ENCODE measurements around the gene PPM1J.

Gene PPM1J

GRCh38 chr1:112675728-112676381, 39.3 kb downstream of the PPM1J start:
- peak overlapping the region; percentile 98 for H3K4me3 ChIP-seq (ENCODE audit: low read length)
- no peaks in the 10 kb centered on the region for H3K79me2 ChIP-seq (ENCODE audit: low read length)
- H3K9ac ChIP-seq (ENCODE audit: low read length): peak overlapping the region; percentile 90
- H4K20me1 ChIP-seq (ENCODE audit: insufficient read depth, low read length): no peaks in the 10 kb centered on the region
- H3K9me3 ChIP-seq (ENCODE audit: insufficient read depth, low read length): no peaks in the 10 kb centered on the region
- peaks cover 20% of the 10 kb centered on the region for H3K4me1 ChIP-seq (ENCODE audit: low read length)
- H3K36me3 ChIP-seq (replicated peaks; ENCODE audit: low read depth, low read length): no peaks in the 10 kb centered on the region
- no peaks in the 10 kb centered on the region for H3K27me3 ChIP-seq (ENCODE audit: low read depth, low read length)
- H3K4me2 ChIP-seq (ENCODE audit: low read length): peak overlapping the region; percentile 99
- no peak overlapping the region for H3K27ac ChIP-seq (ENCODE audit: low read length)
- peak overlapping the region; percentile 11; the same call in 1 of the 2 replicates for H2AFZ ChIP-seq (ENCODE audit: low read depth, low read length)
- TF ChIP-seq CTCF (IDR thresholded peaks at IDR 0.05; ENCODE audit: low read depth, low read length) (no peak), EZH2phosphoT487 (IDR thresholded peaks at IDR 0.05; ENCODE audit: low read depth) (no peak)

GRCh38 chr1:112674986-112675727, 40.0 kb downstream of the PPM1J start:
- no peaks in the 10 kb centered on the region for H3K79me2 ChIP-seq (ENCODE audit: low read length)
- no peaks in the 10 kb centered on the region for H3K9me3 ChIP-seq (ENCODE audit: insufficient read depth, low read length)
- peak overlapping the region; percentile 39; the same call in 1 of the 2 replicates for H2AFZ ChIP-seq (ENCODE audit: low read depth, low read length)
- peak overlapping the region; percentile 98 for H3K4me3 ChIP-seq (ENCODE audit: low read length)
- no peak for TF ChIP-seq EZH2phosphoT487 (IDR thresholded peaks at IDR 0.05; ENCODE audit: low read depth)
- no peak for TF ChIP-seq CTCF (IDR thresholded peaks at IDR 0.05; ENCODE audit: low read depth, low read length)
- H3K36me3 ChIP-seq (replicated peaks; ENCODE audit: low read depth, low read length): no peaks in the 10 kb centered on the region
- no peaks in the 10 kb centered on the region for H3K27me3 ChIP-seq (ENCODE audit: low read depth, low read length)
- peak overlapping the region; percentile 99 for H3K4me2 ChIP-seq (ENCODE audit: low read length)
- H3K27ac ChIP-seq (ENCODE audit: low read length): peak overlapping the region; percentile 41
- H3K9ac ChIP-seq (ENCODE audit: low read length): peak overlapping the region; percentile 90
- H4K20me1 ChIP-seq (ENCODE audit: insufficient read depth, low read length): no peaks in the 10 kb centered on the region
- peaks cover 20% of the 10 kb centered on the region for H3K4me1 ChIP-seq (ENCODE audit: low read length)

- H3K36me3 ChIP-seq (replicated peaks; ENCODE audit: low read depth, low read length): peaks cover 3% of the 10 kb centered on the region
- H3K4me3 ChIP-seq (ENCODE audit: low read length): peak within 1 kb of the TSS; percentile 98
- H3K79me2 ChIP-seq (ENCODE audit: low read length): no peaks in the 10 kb centered on the region
- peak within 1 kb of the TSS; percentile 39 for H2AFZ ChIP-seq (ENCODE audit: low read depth, low read length)
- peak within 1 kb of the TSS; percentile 99 for H3K4me2 ChIP-seq (ENCODE audit: low read length)
- no peaks in the 10 kb centered on the region for H3K9me3 ChIP-seq (ENCODE audit: insufficient read depth, low read length)
- peak within 1 kb of the TSS; percentile 90 for H3K9ac ChIP-seq (ENCODE audit: low read length)
- TF ChIP-seq EZH2phosphoT487 (IDR thresholded peaks at IDR 0.05; ENCODE audit: low read depth) (no peak), CTCF (IDR thresholded peaks at IDR 0.05; ENCODE audit: low read depth, low read length) (no peak)
- H4K20me1 ChIP-seq (ENCODE audit: insufficient read depth, low read length): no peaks in the 10 kb centered on the region
- no peaks in the 10 kb centered on the region for H3K27me3 ChIP-seq (ENCODE audit: low read depth, low read length)
- peak within 1 kb of the TSS; percentile 41 for H3K27ac ChIP-seq (ENCODE audit: low read length)
- H3K4me1 ChIP-seq (ENCODE audit: low read length): peaks cover 20% of the 10 kb centered on the region
Observed at GRCh38 chr1:112674440-112674985, 40.6 kb downstream of the PPM1J start, which contains the start of gene MOV10. Gene MOV10 (plus strand): TSS chr1:112674659. CDS start chr1:112674913, 254 bp downstream.
